Nephron (organoid): Measurements from ENCODE around the gene DDX31.

Experiments used
- H3K27ac Mint-ChIP-seq, 3 experiments: 2 replicates each; pipeline ENCODE4 v1.8.0; 2020; ENCODE audit warnings: mixed read lengths in 3 of 3, mild to moderate bottlenecking in 2 of 3, moderate library complexity in 1 of 3
- H3K27me3 Mint-ChIP-seq: 2 replicates; pipeline ENCODE4 v1.8.0; 2021; ENCODE audit warnings: low read depth, mild to moderate bottlenecking, moderate library complexity, mixed read lengths
- H3K36me3 Mint-ChIP-seq: 2 replicates; pipeline ENCODE4 v1.8.0; 2020; ENCODE audit warnings: low read depth, mixed read lengths
- H3K4me1 Mint-ChIP-seq: 2 replicates; pipeline ENCODE4 v1.8.0; 2020; ENCODE audit warnings: mixed read lengths
- H3K4me3 Mint-ChIP-seq, 3 experiments: 2 replicates each; pipeline ENCODE4 v1.8.0; 2020; ENCODE audit warnings: mild to moderate bottlenecking in 3 of 3, mixed read lengths in 3 of 3, moderate library complexity in 2 of 3
- H3K9me3 Mint-ChIP-seq: 2 replicates; pipeline ENCODE4 v1.8.0; 2020; ENCODE audit warnings: mixed read lengths
- TF ChIP-seq, protein P1 (sequence below), 3 experiments: fragments of 200-600 bp; sonication (generic); IDR thresholded peaks; one replicate each; pipeline ENCODE4 v1.5.0; 2021; ENCODE audit warnings: antibody characterized with exemption in 3 of 3; ENCODE audit not compliant: unreplicated experiment in 3 of 3

The DDX31 gene

DNA sequence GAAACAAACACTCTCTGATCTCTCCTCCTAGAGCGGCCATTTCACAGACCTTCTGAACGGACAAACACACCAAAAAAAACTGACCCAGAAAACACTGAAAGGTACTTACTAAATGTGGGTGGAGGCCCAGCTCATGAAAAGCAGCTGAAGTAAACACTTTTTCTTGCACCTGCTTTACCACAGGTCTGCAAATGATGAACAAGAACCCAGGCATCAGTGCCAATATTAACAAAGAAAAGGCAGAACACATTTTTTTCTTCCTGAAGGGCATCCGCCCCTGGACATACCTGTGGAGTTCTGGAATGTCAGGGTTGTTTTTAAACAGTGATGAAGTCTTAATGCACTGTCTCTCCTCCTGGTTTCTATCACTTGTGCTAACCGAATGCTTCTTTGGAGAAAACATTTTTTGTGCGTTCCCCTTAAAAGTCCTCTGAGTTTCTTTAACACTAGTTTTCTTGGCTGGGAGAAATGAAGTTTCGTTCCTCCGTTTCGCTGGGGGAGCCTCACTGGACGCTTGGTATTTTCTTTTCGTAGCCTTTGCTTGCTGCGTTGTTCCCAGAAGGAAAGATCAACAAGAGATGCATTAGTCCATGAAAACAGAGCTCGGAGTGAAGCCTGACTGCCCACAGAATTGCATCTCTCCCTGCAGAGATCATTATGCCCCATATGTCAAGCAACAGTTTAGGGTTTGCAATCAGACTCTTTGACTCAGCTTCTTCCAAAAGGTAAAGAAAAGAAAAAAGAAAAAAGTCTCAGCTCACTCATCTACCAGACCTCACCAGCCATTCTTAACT, 7.4 kb downstream of the DDX31 start:
- no peaks in the 10 kb centered on the region for H3K9me3 Mint-ChIP-seq
- H3K4me3 Mint-ChIP-seq = no peak overlapping the region
- H3K36me3 Mint-ChIP-seq = peaks cover 21% of the 10 kb centered on the region
- H3K27me3 Mint-ChIP-seq = no peaks in the 10 kb centered on the region
- TF ChIP-seq, protein P1, sequence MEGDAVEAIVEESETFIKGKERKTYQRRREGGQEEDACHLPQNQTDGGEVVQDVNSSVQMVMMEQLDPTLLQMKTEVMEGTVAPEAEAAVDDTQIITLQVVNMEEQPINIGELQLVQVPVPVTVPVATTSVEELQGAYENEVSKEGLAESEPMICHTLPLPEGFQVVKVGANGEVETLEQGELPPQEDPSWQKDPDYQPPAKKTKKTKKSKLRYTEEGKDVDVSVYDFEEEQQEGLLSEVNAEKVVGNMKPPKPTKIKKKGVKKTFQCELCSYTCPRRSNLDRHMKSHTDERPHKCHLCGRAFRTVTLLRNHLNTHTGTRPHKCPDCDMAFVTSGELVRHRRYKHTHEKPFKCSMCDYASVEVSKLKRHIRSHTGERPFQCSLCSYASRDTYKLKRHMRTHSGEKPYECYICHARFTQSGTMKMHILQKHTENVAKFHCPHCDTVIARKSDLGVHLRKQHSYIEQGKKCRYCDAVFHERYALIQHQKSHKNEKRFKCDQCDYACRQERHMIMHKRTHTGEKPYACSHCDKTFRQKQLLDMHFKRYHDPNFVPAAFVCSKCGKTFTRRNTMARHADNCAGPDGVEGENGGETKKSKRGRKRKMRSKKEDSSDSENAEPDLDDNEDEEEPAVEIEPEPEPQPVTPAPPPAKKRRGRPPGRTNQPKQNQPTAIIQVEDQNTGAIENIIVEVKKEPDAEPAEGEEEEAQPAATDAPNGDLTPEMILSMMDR (IDR thresholded peaks at IDR 0.05; ENCODE audit: unreplicated experiment in 3 of 3) = no peak
- H3K4me1 Mint-ChIP-seq = peaks cover 5% of the 10 kb centered on the region
- H3K27ac Mint-ChIP-seq = peak overlapping the region in 1 of 3 experiments; percentile 68

DNA sequence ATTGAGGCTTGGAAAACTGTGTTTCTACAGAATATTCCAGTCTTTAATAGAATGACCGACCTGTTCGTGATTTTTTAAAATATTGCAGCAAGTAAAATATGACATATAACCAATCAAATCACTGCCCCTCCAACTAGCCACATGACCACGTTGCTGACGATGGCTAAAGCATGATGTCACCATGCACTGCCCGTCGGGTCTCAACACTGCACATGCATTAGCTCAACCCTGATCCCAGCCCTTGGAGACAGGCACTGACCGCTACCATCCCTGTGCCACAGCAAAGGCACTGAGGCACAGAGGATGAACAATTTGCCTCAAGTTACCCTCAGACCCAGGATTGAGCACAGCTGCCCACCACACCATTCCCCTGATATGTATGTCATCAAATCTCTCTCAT, 13.5 kb downstream of the DDX31 start:
- Mint-ChIP-seq H3K9me3 (no peaks in the 10 kb centered on the region), H3K27me3 (no peaks in the 10 kb centered on the region), H3K4me1 (no peaks in the 10 kb centered on the region), H3K4me3 (no peak overlapping the region), H3K36me3 (peaks cover 45% of the 10 kb centered on the region), H3K27ac (no peak overlapping the region)
- TF ChIP-seq, protein P1 (IDR thresholded peaks at IDR 0.05; ENCODE audit: unreplicated experiment in 3 of 3) = no peak

- Mint-ChIP-seq H3K36me3 (peaks cover 48% of the 10 kb centered on the region), H3K27ac (no peak overlapping the region), H3K27me3 (no peaks in the 10 kb centered on the region), H3K4me3 (no peak overlapping the region), H3K9me3 (no peaks in the 10 kb centered on the region), H3K4me1 (no peaks in the 10 kb centered on the region)
- TF ChIP-seq, protein P1 (IDR thresholded peaks at IDR 0.05; ENCODE audit: unreplicated experiment in 3 of 3) = peak; percentile 29 to 38 (median 37)
Measured at GRCh38 chr9:132651259-132651658, 18.5 kb downstream of the DDX31 start.

GRCh38 chr9:132648685-132649084, 21.1 kb downstream of the DDX31 start:
- no peak overlapping the region for H3K4me3 Mint-ChIP-seq
- TF ChIP-seq, protein P1 (IDR thresholded peaks at IDR 0.05; ENCODE audit: unreplicated experiment in 3 of 3) = no peak
- H3K4me1 Mint-ChIP-seq = no peaks in the 10 kb centered on the region
- H3K36me3 Mint-ChIP-seq = peaks cover 65% of the 10 kb centered on the region
- no peak overlapping the region for H3K27ac Mint-ChIP-seq
- H3K9me3 Mint-ChIP-seq = no peaks in the 10 kb centered on the region
- no peaks in the 10 kb centered on the region for H3K27me3 Mint-ChIP-seq

DNA sequence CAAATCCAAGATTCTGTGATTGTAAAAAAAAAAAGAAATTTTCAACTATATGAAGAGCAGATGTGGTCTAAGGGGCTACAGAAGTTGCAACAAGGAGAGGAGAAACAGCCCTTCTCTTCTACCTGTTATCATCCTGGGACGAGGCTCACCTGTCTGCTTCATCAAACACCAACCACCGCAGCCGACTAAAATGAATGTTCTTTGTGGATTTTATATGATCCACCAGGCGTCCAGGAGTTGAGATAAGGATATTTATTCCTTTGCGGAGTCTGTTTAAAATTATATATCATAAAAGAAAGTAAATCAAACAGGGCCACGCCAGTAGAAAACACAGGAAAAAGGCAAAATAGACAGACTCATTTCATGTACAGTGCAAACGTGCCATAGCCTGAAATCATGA, 21.5 kb downstream of the DDX31 start:
- Mint-ChIP-seq H3K4me3 (no peak overlapping the region), H3K27me3 (no peaks in the 10 kb centered on the region), H3K9me3 (no peaks in the 10 kb centered on the region), H3K36me3 (peaks cover 69% of the 10 kb centered on the region), H3K27ac (no peak overlapping the region), H3K4me1 (no peaks in the 10 kb centered on the region)
- TF ChIP-seq, protein P1 (IDR thresholded peaks at IDR 0.05; ENCODE audit: unreplicated experiment in 3 of 3) = no peak

DNA sequence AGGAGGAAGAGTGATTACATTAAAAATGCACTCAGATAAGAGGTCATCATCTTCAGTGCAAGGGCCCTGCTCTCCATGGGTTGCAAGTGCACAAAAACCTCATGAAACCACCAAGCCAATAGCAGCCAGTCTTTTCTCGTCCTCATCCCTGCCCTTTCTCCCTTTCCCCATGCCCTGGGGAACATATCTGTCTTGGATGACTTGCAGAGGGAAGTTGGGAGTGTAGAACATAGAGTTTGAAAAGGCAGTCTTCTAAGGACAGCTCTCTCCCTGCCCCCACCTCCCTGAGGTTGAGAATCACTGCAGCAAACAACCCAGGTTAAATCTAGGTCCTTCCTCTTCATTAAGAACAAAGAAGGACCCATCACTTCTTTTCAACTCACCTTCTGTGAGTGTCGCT, 22.0 kb downstream of the DDX31 start:
- no peak overlapping the region for H3K27ac Mint-ChIP-seq
- H3K27me3 Mint-ChIP-seq = no peaks in the 10 kb centered on the region
- H3K9me3 Mint-ChIP-seq = no peaks in the 10 kb centered on the region
- H3K4me3 Mint-ChIP-seq = no peak overlapping the region
- TF ChIP-seq, protein P1 (IDR thresholded peaks at IDR 0.05; ENCODE audit: unreplicated experiment in 3 of 3) = no peak
- no peaks in the 10 kb centered on the region for H3K4me1 Mint-ChIP-seq
- H3K36me3 Mint-ChIP-seq = peaks cover 73% of the 10 kb centered on the region
